ENCODE results near the gene SNAP47. TPM values are rescaled to one million over a fixed set of nuclear protein-coding genes. Genes with fewer than 3 reads are reported as not detected.
"Not testable (repeated sequence)": the region's sequence is repeated elsewhere in the genome, so short reads cannot be mapped to it uniquely, and the experiment has no call there.

Gene SNAP47
- 55.0 and 59.0 TPM in 2 replicates for total RNA-seq

GRCh38 chr1:227734856-227735538 is at the start of gene SNAP47, which contains the start of gene JMJD4:
Gene SNAP47 (plus strand): TSS chr1:227735435. CDS start chr1:227747737, 12,302 bp downstream.
Gene JMJD4 (minus strand): TSS chr1:227735302. CDS start chr1:227735273, 29 bp downstream.
- FAIRE-seq (no peak), DNase-seq (ENCODE audit: low read depth) (peak; percentile 67)
- Histone ChIP-seq H3K36me3 (ENCODE audit: control insufficient read depth, insufficient read depth, low read length) (peaks cover 15% of the 10 kb centered on the region), H3K4me3 (ENCODE audit: low read depth, low read length) (peak within 1 kb of the TSS; percentile 67), H3K27me3 (ENCODE audit: control insufficient read depth, insufficient read depth, low read length) (no peaks in the 10 kb centered on the region)
- no peak for TF ChIP-seq CTCF (IDR thresholded peaks at IDR 0.05; ENCODE audit: insufficient read depth, low read length, severe bottlenecking)

GRCh38 chr1:227685807-227686206 is 49.4 kb upstream of the SNAP47 start:
- no peaks in the 10 kb centered on the region for H3K27me3 ChIP-seq (ENCODE audit: control insufficient read depth, insufficient read depth, low read length)
- no peak for FAIRE-seq
- no peak overlapping the region for H3K4me3 ChIP-seq (ENCODE audit: low read depth, low read length)
- DNase-seq (ENCODE audit: low read depth) = no peak
- H3K36me3 ChIP-seq (ENCODE audit: control insufficient read depth, insufficient read depth, low read length) = no peaks in the 10 kb centered on the region
- no peak for TF ChIP-seq CTCF (IDR thresholded peaks at IDR 0.05; ENCODE audit: insufficient read depth, low read length, severe bottlenecking)

- no peak for TF ChIP-seq CTCF (IDR thresholded peaks at IDR 0.05; ENCODE audit: insufficient read depth, low read length, severe bottlenecking)
- no peaks in the 10 kb centered on the region for H3K36me3 ChIP-seq (ENCODE audit: control insufficient read depth, insufficient read depth, low read length)
- FAIRE-seq (no peak), DNase-seq (ENCODE audit: low read depth) (no peak)
- H3K27me3 ChIP-seq (ENCODE audit: control insufficient read depth, insufficient read depth, low read length) = no peaks in the 10 kb centered on the region
- no peak overlapping the region for H3K4me3 ChIP-seq (ENCODE audit: low read depth, low read length)
These were observed 37.8 kb upstream of the SNAP47 start for GRCh38 chr1:227697321-227697864.

GRCh38 chr1:227701631-227702030 is 33.6 kb upstream of the SNAP47 start:
- not testable (repeated sequence) for H3K4me3 ChIP-seq (ENCODE audit: low read depth, low read length); FAIRE-seq; H3K36me3 ChIP-seq (ENCODE audit: control insufficient read depth, insufficient read depth, low read length); DNase-seq (ENCODE audit: low read depth); H3K27me3 ChIP-seq (ENCODE audit: control insufficient read depth, insufficient read depth, low read length)

- no peaks in the 10 kb centered on the region for H3K27me3 ChIP-seq (ENCODE audit: control insufficient read depth, insufficient read depth, low read length)
- no peak for DNase-seq (ENCODE audit: low read depth)
- H3K4me3 ChIP-seq (ENCODE audit: low read depth, low read length) = no peak overlapping the region
- TF ChIP-seq CTCF (IDR thresholded peaks at IDR 0.05; ENCODE audit: insufficient read depth, low read length, severe bottlenecking) = no peak
- FAIRE-seq = no peak
- no peaks in the 10 kb centered on the region for H3K36me3 ChIP-seq (ENCODE audit: control insufficient read depth, insufficient read depth, low read length)
These were observed 27.4 kb upstream of the SNAP47 start for GRCh38 chr1:227707846-227708245.

GRCh38 chr1:227709451-227709850 is 25.8 kb upstream of the SNAP47 start:
- TF ChIP-seq CTCF (IDR thresholded peaks at IDR 0.05; ENCODE audit: insufficient read depth, low read length, severe bottlenecking) = no peak
- Histone ChIP-seq H3K27me3 (ENCODE audit: control insufficient read depth, insufficient read depth, low read length) (no peaks in the 10 kb centered on the region), H3K4me3 (ENCODE audit: low read depth, low read length) (no peak overlapping the region), H3K36me3 (ENCODE audit: control insufficient read depth, insufficient read depth, low read length) (no peaks in the 10 kb centered on the region)
- FAIRE-seq = no peak
- DNase-seq (ENCODE audit: low read depth) = peak; percentile 44

- DNase-seq (ENCODE audit: low read depth); H3K36me3 ChIP-seq (ENCODE audit: control insufficient read depth, insufficient read depth, low read length); FAIRE-seq; H3K27me3 ChIP-seq (ENCODE audit: control insufficient read depth, insufficient read depth, low read length); H3K4me3 ChIP-seq (ENCODE audit: low read depth, low read length): not testable (repeated sequence)
These were observed 24.8 kb upstream of the SNAP47 start for GRCh38 chr1:227710474-227710873.
